ENCODE data around the gene TMEM237. TPM values are rescaled to one million over a fixed set of nuclear protein-coding genes. Genes with fewer than 3 reads are reported as not detected.

The TMEM237 gene
- total and polyA plus RNA-seq, 2 donors (not counting 1 experiment from before 2014, with no cell fraction given), result 0.76 to 4.2 TPM

DNA sequence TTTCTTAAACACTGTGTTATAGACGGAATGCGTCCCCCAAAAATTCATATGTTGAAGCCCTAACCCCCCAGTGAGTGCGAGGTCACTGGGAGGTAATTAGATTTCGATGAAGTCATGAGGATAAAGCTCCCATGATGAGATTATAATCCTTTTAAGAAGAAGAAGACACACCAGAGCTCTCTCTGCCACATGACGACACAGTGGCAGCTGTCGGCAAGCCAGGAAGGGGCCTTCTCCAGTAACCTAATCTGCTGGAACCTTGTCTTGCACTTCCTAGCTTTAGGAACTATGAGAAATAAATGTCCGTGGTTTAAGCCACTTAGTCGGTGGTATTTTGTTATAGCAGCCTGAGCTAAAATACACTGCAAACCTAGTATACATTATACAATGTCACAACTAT lies 12.3 kb downstream of the TMEM237 start:
- Histone ChIP-seq H4K20me1 (ENCODE audit: control insufficient read depth, insufficient read depth, low read length, poor library complexity, severe bottlenecking) (no peaks in the 10 kb centered on the region), H3K9ac (ENCODE audit: low read length) (no peak overlapping the region), H3K36me3 (replicated peaks in 1 of 2; ENCODE audit: control extremely low read depth in 1 of 2, control insufficient read depth in 1 of 2, extremely low read depth in 1 of 2, insufficient read depth in 2 of 2, low read length in 1 of 2) (no peaks in the 10 kb centered on the region), H3K27ac (ENCODE audit: low read length in 2 of 2) (no peak overlapping the region), H3K9me3 (ENCODE audit: control extremely low read depth in 1 of 3, control insufficient read depth in 2 of 3, insufficient read depth in 1 of 3, low read length in 2 of 3) (no peaks in the 10 kb centered on the region), H3K4me3 (ENCODE audit: control extremely low read depth in 1 of 5, extremely low read depth in 1 of 5, insufficient read depth in 1 of 5, low read depth in 2 of 5, low read length in 4 of 5) (no peak overlapping the region), H3K27me3 (replicated peaks in 1 of 4; ENCODE audit: control extremely low read depth in 1 of 4, control insufficient read depth in 3 of 4, insufficient read depth in 4 of 4, low read length in 3 of 4) (no peaks in the 10 kb centered on the region), H3K4me1 (ENCODE audit: control insufficient read depth in 2 of 2, insufficient read depth in 2 of 2, low read length in 2 of 2) (no peaks in the 10 kb centered on the region), H2AFZ (ENCODE audit: insufficient read depth, low read depth, low read length, poor library complexity, severe bottlenecking) (no peak overlapping the region), H3K79me2 (ENCODE audit: control insufficient read depth, insufficient read depth, low read length) (no peaks in the 10 kb centered on the region), H3K4me2 (replicated peaks; ENCODE audit: low read depth, low read length, poor library complexity, severe bottlenecking) (no peak overlapping the region)
- DNase-seq, result no peak
- Mint-ChIP-seq H3K9me3 (ENCODE audit: insufficient read depth) (no peaks in the 10 kb centered on the region), H3K27ac (no peak overlapping the region), H3K4me1 (no peaks in the 10 kb centered on the region), H3K4me3 (no peak overlapping the region), H3K27me3 (no peaks in the 10 kb centered on the region)
- no peak for ATAC-seq (ENCODE audit: low read depth)
- TF ChIP-seq EZH2 (IDR thresholded peaks at IDR 0.05; ENCODE audit: borderline replicate concordance, insufficient read depth, low read depth, low read length, poor library complexity, severe bottlenecking), result no peak
- TF ChIP-seq, protein P1, sequence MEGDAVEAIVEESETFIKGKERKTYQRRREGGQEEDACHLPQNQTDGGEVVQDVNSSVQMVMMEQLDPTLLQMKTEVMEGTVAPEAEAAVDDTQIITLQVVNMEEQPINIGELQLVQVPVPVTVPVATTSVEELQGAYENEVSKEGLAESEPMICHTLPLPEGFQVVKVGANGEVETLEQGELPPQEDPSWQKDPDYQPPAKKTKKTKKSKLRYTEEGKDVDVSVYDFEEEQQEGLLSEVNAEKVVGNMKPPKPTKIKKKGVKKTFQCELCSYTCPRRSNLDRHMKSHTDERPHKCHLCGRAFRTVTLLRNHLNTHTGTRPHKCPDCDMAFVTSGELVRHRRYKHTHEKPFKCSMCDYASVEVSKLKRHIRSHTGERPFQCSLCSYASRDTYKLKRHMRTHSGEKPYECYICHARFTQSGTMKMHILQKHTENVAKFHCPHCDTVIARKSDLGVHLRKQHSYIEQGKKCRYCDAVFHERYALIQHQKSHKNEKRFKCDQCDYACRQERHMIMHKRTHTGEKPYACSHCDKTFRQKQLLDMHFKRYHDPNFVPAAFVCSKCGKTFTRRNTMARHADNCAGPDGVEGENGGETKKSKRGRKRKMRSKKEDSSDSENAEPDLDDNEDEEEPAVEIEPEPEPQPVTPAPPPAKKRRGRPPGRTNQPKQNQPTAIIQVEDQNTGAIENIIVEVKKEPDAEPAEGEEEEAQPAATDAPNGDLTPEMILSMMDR (IDR thresholded peaks at IDR 0.05), result no peak
- ChIA-PET POLR2A (no interaction called here), CTCF (no interaction called here)
- intact Hi-C loops (cut with micrococcal nuclease), result no loop called here
- no CpG with 5 or more reads among the region's 8 CpGs for WGBS (ENCODE audit: insufficient coverage)

DNA sequence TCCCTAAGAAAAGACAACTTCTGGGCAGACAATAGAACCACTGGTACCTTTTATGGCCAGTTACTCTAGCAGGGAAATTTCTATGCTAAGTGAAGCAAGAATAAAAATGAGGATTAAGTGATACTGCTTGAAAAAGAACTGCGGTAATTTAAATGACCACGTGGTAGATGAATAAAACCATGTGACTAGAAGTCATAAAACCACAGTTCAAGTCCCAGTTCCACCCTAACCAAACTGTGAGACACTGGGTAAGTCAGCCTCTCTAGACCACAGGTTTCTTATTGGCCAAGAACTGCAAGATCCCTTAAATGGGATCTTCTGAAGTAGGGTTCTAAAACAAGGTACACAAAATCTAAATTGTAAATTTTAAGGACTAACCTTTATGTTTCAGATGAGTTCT lies 12.7 kb downstream of the TMEM237 start:
- H3K36me3 ChIP-seq (replicated peaks in 1 of 2; ENCODE audit: control extremely low read depth in 1 of 2, control insufficient read depth in 1 of 2, extremely low read depth in 1 of 2, insufficient read depth in 2 of 2, low read length in 1 of 2), result no peaks in the 10 kb centered on the region
- no peaks in the 10 kb centered on the region for H3K27me3 ChIP-seq (replicated peaks in 1 of 4; ENCODE audit: control extremely low read depth in 1 of 4, control insufficient read depth in 3 of 4, insufficient read depth in 4 of 4, low read length in 3 of 4)
- Mint-ChIP-seq H3K4me3 (no peak overlapping the region), H3K27ac (no peak overlapping the region), H3K27me3 (no peaks in the 10 kb centered on the region), H3K9me3 (ENCODE audit: insufficient read depth) (no peaks in the 10 kb centered on the region), H3K4me1 (no peaks in the 10 kb centered on the region)
- ChIA-PET CTCF (no interaction called here), POLR2A (no interaction called here)
- intact Hi-C loops (cut with micrococcal nuclease), result no loop called here
- H3K4me2 ChIP-seq (replicated peaks; ENCODE audit: low read depth, low read length, poor library complexity, severe bottlenecking), result no peak overlapping the region
- no CpG with 5 or more reads among the region's 2 CpGs for WGBS (ENCODE audit: insufficient coverage)
- no peaks in the 10 kb centered on the region for H4K20me1 ChIP-seq (ENCODE audit: control insufficient read depth, insufficient read depth, low read length, poor library complexity, severe bottlenecking)
- no peak overlapping the region for H3K27ac ChIP-seq (ENCODE audit: low read length in 2 of 2)
- H3K9ac ChIP-seq (ENCODE audit: low read length), result no peak overlapping the region
- H3K4me1 ChIP-seq (ENCODE audit: control insufficient read depth in 2 of 2, insufficient read depth in 2 of 2, low read length in 2 of 2), result no peaks in the 10 kb centered on the region
- H2AFZ ChIP-seq (ENCODE audit: insufficient read depth, low read depth, low read length, poor library complexity, severe bottlenecking), result no peak overlapping the region
- no peak for TF ChIP-seq EZH2 (IDR thresholded peaks at IDR 0.05; ENCODE audit: borderline replicate concordance, insufficient read depth, low read depth, low read length, poor library complexity, severe bottlenecking)
- TF ChIP-seq, protein P1 (IDR thresholded peaks at IDR 0.05), result no peak
- ATAC-seq (ENCODE audit: low read depth), result no peak
- no peak for DNase-seq
- H3K79me2 ChIP-seq (ENCODE audit: control insufficient read depth, insufficient read depth, low read length), result no peaks in the 10 kb centered on the region
- H3K4me3 ChIP-seq (ENCODE audit: control extremely low read depth in 1 of 5, extremely low read depth in 1 of 5, insufficient read depth in 1 of 5, low read depth in 2 of 5, low read length in 4 of 5), result no peak overlapping the region
- H3K9me3 ChIP-seq (ENCODE audit: control extremely low read depth in 1 of 3, control insufficient read depth in 2 of 3, insufficient read depth in 1 of 3, low read length in 2 of 3), result no peaks in the 10 kb centered on the region
